ENCODE measurements around the gene TSC22D4.

DNA sequence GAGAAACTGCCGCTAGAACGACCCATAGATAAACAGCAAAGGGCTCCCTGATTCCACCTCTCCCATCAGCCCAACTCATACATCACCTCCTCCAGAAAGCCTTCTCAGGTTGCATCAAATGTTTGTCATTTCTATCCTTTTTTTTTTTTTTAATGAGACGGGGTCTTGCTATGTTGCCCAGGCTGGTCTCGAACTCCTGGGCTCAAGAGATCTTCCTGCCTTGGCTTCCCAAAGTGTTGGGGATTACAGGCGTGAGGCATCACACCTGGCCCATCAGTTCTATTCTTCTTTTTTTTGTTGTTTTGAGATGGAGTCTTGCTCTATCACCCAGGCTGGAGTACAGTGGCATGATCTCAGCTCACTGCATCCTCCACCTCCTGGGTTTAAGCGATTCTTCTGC is 22.0 kb downstream of the TSC22D4 start:
- TF ChIP-seq, protein P1, sequence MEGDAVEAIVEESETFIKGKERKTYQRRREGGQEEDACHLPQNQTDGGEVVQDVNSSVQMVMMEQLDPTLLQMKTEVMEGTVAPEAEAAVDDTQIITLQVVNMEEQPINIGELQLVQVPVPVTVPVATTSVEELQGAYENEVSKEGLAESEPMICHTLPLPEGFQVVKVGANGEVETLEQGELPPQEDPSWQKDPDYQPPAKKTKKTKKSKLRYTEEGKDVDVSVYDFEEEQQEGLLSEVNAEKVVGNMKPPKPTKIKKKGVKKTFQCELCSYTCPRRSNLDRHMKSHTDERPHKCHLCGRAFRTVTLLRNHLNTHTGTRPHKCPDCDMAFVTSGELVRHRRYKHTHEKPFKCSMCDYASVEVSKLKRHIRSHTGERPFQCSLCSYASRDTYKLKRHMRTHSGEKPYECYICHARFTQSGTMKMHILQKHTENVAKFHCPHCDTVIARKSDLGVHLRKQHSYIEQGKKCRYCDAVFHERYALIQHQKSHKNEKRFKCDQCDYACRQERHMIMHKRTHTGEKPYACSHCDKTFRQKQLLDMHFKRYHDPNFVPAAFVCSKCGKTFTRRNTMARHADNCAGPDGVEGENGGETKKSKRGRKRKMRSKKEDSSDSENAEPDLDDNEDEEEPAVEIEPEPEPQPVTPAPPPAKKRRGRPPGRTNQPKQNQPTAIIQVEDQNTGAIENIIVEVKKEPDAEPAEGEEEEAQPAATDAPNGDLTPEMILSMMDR (conservative IDR thresholded peaks at IDR 0.05 in 1 of 2, IDR thresholded peaks at IDR 0.05 in 1 of 2; ENCODE audit: low read depth in 1 of 2, low read length in 2 of 2) = no peak
- no peak for TF ChIP-seq EZH2 (IDR thresholded peaks at IDR 0.05; ENCODE audit: low read length, missing control alignments)

All from fibroblast of lung (primary cell).